Kidney tubule cell (primary cell): ENCODE data around the gene SS18L1.
A peak's percentile ranks its signal among the peaks of the same experiment; 100 is the strongest.

Source experiments
- DNase-seq: peaks from one replicate; pipeline ENCODE4 v3.0.0-alpha.2; 2018; ENCODE audit warnings: low spot score

SS18L1 gene

DNA sequence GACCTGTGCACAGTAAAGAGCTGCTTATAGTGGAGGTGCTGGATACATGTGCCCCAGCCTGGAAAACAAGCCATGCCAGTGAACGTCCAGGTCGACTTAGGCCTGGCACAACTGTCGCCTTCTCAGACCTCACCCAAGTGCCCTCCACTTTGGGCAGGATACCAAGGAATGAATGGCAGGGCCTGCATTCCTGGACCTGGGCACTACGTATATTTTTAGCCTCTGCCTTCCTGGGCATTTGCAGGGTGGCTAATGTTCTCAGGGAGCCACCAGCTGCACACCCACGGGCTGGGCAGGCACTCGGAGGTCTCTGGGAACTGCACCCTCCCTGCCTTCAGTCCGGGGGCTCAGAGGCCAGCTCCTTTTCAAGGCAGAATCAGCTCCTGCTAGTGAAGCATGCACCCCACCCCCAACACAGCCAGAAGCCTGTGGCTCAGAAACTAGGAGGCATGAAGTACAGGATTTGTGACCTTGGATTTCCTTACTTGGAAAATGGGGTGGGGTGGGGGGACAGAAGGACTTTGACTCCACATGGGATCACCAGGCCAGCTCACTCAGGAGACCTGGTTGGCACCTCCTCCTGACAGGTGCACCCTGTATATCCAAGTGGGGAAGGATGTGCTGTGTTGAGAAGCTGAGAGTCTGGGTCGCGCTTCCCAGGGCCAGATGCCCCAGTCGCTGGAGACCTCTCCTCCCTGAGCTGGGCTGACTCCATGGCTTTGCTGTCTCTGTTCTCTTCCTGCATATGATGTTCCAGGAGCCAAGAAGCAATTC is 23.8 kb upstream of the SS18L1 start:
- no peak for DNase-seq

DNA sequence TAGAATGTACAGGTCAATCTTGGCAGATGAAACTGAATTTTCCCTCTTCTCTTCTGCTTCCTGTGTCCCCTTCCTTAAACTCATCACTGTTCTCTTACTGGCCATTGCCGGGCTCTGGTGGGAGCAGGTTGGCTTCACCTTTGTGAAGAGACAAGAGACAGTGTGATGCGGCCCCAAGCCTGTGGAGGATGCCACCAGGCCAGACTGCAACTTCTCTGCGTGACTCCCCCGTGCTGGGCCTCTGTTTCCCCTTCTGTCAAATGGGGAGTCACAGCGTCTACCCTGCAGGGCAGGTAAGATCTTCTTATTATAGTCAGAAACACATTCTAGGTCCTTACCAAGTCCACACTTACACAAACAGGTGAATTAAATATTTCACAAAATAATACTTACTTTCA is 23.2 kb upstream of the SS18L1 start:
- no peak for DNase-seq

GRCh38 chr20:62120990-62121775 is 22.4 kb upstream of the SS18L1 start:
- DNase-seq: no peak

DNA sequence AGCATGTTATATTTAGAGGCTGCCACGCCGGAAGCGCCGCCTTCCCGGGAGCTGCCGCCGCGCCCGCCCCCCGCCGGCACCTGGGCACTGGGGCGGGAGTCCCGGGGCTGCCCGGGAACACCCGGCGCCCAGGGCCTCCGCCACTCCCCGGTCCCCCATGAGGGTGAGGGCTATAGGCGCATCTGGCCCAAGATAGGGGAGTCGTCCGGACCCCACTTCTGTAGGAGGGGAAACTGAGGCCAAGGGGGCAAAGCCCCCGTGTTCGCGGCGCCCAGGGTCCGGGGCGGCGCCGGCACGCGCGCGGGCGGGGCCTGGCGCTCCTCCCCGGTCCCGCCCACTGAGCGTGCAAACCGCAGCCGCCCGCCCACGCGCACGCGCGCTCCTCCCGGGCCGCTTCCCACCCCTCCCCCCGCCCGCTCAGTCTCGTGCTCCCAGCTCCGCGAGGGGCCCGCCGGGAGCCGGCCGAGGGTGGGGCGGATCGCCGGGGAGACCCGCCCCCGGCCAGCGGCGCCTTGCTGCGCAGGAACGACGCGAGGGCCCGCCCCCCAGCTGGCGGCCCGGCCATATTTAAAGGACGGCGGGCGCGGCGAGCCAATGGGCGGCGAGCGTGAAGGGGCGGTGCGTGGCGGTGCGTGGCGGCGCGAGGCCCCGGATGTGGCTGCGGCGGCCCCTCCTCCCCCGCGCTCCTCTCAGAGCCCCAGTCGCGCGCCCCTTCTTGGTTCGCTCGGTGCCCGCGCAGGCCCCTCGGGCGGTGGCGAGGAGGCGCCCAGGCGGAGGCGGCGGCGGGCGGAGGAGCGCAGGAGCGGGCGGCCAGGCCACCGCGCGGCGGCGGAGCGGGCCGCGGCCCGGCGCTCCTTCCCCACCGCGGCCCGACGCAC is 21.6 kb upstream of the SS18L1 start, which contains the start of gene LSM14B:
Gene LSM14B (plus strand): TSS at position 700 of the 878 bp plus-strand sequence. CDS start 192 bp downstream, outside the sequence.
- DNase-seq: peak; percentile 98

DNA sequence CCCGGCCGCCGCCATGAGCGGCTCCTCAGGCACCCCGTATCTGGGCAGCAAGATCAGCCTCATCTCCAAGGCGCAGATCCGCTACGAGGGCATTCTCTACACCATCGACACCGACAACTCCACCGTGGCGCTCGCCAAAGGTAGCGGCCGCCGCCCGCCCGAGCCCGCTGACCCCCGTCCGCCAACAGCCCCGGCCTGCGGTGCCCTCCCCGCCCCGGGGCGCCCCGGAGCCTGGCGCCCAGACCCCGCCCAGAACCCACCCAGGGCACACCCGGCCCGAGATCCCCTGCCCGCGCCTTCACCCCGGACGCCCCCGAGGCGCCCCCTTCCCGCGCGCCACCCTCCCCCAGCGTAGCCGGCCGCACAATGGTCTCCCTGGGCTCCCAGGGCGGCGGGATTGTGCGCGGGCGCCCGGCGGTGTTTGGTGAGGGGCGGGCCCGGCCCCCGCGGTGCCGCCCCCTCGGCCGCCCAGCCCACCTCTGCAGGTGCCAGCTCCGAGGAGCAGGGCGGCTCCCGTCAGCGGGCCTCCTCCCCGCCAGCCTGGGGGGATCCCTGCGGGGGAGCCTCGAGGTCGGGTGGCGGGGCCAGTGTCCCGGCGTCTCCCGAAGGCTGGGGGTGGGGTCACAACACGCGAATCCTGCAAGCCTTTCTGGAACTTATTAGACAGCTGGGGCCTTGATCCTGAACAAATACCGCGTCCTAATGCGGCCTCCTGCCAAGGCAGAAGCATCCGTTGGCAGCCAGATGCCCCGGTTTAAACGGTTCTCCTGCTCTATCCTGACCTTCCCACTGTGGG is 20.7 kb upstream of the SS18L1 start:
- peak; percentile 55 for DNase-seq

DNA sequence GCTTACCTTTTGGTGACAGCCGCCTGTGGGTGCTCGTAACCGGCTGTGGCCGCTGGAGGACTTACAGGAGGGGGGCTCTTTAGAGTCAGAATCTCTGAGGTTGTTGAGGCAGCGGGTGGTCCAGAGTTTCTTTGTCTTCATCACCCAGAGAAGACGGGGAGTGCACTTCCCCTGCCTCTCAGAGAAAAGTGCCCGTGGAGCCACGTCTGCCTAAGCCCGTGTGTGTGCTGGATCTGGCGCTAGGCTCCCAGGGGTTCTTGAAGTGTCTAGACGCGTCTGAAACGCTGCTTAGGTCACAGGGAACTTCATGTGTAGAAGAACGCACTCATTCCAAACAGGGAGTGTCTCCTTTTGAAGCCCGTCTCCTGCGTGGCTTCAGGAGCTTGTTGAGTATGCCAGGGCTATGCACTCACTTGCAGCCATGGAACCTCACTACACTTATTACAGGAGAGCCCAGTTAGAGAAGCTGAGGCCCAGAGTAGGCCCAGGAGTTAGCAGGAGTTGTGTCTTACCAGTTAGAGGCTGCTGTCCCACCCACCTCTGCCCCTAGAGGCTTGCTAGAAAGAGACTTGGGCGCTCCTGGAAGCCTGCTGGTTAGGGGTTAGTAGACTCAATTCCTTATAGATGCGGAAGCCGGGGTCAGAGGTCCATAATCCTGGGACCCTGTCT is 20.0 kb upstream of the SS18L1 start:
- DNase-seq: peak; percentile 45

DNA sequence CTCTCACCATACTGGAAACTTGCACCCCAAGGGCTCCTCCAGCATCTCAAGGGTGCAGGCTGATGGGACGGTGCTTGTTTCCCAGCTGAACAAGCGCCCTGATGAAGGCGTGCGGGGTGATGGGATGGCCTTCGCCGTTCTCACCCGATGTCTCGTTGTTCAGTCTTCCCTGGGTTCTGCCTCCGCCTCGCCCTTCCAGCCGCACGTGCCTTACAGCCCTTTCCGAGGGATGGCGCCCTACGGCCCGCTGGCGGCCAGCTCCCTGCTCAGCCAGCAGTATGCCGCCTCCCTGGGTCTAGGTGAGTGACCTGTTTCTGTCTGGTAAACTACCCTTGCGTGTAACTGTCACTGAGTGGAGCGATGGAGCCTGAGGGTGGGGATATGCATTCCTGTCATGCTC is 17.4 kb upstream of the SS18L1 start:
- DNase-seq: peak; percentile 20

GRCh38 chr20:62127799-62128198 is 15.8 kb upstream of the SS18L1 start:
- DNase-seq: no peak

- DNase-seq: no peak
These were observed 15.1 kb upstream of the SS18L1 start for GRCh38 chr20:62128502-62128901.

DNA sequence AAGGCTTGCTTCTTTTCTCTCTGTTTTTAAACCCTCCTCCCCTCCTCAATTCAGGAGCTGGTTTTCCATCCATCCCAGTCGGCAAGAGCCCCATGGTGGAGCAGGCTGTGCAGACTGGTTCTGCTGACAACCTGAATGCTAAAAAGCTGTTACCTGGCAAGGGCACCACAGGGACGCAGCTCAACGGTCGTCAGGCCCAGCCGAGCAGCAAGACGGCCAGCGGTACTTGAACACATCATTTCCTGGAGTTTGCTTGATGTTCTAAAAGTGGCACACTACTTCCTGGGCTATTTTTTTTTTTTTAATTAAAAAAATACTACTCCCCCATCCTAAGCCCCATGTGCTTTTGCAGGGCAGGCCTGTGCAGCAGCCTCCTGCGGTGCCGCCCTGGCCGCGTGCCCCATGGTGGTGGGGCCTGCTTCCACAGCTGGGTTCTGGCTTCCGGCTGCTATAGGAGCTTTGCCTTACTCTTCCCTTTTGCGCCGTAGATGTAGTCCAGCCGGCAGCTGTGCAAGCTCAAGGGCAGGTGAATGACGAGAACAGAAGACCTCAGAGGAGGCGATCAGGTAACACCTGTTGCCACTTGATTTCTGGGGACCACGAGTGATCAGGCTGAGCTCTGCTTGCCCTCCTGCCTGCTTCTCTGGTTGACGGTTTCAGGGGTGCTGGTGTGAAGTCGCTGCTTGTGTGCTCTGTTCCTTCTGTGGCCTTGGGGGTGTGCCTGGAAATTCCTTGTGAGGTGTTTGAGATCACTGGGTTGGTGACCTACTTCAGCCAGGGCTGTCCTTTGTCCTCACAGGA is 13.6 kb upstream of the SS18L1 start:
- no peak for DNase-seq

DNA sequence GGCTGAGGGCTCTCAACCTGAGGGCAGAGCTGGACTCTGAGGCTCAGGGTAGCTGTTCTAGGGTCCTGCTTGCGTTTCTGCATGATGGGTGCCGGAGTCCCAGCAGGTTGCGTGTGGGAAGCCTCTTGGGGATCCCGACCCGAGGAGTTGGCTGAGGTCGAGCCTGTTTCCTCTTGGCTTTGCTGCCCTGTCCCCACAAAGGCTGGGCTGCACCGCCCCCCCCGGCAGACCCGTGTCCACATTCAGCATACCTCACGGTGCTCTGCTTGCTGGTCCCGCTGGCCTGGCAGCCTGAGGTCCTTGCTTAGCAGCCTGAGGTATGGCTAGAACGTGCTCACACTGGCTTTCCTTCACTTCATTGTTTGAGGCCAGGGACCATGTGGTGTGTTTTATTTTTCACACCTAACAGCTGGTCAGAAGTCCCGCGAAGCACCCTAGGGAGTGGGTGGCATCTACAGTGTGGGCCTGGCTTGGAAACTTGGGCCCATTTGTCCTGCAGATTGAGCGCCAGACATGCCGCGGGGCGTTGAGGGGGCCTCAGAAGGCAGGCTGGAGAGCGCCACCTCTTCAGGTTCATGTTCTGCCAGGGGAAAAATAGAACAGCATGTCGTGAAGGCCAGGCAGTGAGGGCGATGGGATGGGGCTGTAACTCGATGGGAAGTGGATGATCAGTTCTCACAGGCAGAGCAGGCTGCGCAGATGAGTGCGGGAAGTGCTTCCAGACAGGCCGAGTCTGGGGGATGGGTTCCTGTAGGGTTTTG is 11.8 kb upstream of the SS18L1 start:
- DNase-seq: no peak

- no peak for DNase-seq
These were observed 11.1 kb upstream of the SS18L1 start for GRCh38 chr20:62132421-62132820.

DNA sequence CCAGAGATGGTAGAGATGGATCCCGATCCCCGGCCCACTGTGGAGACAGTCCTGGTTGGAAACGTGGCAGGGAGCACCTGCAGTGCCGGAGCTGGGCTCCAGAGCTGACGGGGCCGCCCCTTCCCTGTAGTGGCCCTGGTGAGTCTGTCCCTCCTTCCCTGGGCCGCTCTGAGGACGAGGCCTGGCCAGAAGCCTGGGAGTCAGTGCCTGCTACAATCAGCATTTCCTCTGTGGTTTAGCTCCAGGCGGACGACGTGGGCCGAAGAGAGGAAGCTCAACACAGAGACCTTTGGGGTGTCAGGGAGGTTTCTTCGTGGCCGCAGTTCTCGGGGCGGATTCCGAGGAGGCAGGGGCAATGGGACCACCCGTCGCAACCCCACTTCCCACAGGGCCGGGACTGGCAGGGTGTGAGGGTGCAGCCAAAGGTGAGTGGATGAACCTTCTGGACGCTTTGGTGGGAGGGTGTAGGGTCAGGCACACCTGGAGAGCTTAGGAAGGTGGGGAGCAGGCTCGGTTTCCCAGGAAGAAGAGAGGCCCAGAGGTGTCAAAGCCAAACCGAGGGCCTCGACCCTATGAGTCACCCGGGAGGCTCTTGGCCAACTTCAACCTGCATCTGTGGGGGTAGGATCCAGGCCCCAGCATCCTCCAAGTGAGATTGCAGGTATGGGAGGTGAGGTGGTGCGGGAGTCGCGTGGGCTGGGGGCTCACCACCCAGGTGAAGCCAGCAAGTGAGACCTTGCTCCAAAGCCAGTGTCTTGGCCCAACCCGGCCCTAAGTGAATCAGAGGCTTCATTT is 10.3 kb upstream of the SS18L1 start:
- no peak for DNase-seq

DNA sequence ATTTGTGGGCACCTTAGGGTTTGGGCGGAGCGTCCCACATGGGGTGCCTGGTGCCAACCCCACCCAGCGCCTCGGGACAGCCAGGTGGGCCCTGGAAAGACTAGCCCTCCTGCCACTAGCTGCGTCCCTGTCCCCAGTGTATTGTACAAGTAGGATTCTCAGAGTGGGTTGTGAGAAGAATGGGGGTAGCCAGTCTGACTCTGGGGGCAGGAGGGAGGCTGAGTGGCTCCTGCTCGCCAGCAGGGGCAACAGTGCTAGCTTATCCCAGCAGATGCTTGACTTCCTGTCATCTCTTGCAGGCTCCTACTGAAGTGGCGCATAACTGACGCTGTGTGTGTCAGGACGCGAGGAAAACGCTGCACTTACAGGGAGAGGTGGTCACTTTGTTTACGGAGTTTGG is 9.7 kb upstream of the SS18L1 start:
- no peak for DNase-seq

DNA sequence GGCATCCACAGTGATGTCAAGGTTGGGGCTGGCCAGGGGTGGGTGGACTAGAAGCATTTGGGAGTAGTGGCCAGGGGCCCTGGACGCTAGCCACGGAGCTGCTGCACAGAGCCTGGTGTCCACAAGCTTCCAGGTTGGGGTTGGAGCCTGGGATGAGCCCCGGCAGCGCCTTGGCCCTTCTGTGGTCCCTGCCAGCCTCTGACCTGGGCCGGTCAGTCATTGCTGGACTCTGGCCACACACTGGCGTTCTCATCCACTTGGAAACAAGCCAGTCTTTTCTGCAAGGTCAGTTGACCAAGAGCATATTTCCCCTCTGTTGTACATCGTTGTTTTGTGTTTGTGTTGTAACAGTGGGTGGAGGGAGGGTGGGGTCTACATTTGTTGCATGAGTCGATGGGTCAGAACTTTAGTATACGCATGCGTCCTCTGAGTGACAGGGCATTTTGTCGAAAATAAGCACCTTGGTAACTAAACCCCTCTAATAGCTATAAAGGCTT is 8.8 kb upstream of the SS18L1 start:
- peak; percentile 45 for DNase-seq

GRCh38 chr20:62135573-62136266 is 7.8 kb upstream of the SS18L1 start:
- DNase-seq: no peak

GRCh38 chr20:62136283-62137091 is 7.1 kb upstream of the SS18L1 start:
- peak; percentile 68 for DNase-seq
